GM21825 (cell line): ENCODE results near the gene PLCB4.

Experiments used
- ATAC-seq: cut with Tn5 transposase; IDR thresholded peaks from one replicate; pipeline ENCODE4 v1.9.1; 2021; ENCODE audit warnings: mild to moderate bottlenecking, moderate library complexity; ENCODE audit not compliant: unreplicated experiment

PLCB4 gene

DNA sequence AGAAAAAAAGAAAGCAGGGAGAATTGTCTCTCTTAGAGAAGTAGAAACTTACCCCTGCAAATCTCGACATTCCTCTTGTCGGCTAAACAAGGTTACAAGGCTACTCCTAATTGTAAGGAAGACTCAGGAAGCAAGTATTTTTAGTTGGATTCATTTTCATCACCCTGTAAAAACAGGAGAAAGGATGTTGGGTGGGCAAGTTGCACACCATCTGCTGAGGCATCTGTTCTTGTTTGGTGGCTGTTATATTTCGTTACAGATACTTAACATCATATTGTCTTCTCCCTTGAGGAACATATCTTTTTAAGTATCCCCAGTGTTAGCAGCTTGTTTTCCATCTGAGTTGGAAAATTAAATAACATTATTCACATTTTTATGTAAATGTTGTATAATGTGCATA lies 187.5 kb downstream of the PLCB4 start:
- no peak for ATAC-seq

DNA sequence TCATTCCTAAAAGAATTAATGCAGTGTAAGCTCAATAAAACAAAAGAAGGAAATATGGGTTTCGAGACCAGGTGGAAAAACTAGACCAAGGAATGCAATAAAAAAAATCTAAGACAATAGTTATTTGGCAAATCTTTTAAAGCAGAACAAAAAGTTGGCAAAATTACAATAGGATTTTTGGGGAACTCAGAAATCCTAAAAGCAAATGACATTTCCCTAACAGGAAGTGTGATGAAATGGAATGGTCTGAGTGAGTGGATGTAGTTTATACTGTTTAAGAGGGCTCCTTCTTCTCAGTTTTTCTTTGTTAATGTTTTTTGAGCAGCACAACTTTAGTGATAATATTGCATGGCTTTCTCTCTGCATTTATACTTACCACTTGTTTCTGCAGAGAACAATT lies 190.0 kb downstream of the PLCB4 start:
- no peak for ATAC-seq

DNA sequence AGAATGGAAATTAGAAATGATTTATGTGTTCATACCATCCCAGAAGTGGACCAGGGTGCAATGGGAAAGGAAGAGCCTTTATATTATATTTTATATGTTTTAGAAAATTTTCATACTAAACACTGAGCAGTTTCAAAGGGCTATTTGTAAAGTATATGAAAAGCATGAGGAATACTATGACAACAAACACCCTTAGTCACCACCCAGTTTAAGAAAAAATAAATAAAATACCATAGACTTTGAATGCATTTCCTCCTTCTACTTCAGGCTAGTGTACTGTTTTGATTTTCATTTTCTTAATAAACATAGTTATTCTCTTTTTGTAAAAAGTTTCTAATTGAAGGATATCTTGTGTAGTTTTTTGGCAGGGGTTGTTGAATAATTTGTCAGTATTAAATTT lies 191.1 kb downstream of the PLCB4 start:
- ATAC-seq = no peak

DNA sequence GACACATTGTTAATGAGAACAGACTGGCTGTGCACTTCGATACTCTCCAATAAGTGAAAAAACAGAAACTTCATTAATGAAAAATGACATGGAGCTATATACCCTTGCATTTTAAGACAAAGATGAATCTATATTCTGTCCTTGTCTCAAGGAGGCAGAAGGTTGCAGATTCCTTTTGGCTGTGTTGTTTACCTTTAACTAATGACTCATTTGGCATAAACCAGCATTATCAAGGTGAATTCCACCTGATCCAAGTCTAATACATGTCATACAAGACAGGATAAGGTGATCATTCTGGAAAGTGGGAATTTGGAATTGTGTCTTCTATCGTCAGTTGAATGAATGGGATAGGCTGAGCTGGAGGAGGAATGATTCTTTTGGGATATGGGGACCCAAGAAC lies 192.9 kb downstream of the PLCB4 start:
- no peak for ATAC-seq

DNA sequence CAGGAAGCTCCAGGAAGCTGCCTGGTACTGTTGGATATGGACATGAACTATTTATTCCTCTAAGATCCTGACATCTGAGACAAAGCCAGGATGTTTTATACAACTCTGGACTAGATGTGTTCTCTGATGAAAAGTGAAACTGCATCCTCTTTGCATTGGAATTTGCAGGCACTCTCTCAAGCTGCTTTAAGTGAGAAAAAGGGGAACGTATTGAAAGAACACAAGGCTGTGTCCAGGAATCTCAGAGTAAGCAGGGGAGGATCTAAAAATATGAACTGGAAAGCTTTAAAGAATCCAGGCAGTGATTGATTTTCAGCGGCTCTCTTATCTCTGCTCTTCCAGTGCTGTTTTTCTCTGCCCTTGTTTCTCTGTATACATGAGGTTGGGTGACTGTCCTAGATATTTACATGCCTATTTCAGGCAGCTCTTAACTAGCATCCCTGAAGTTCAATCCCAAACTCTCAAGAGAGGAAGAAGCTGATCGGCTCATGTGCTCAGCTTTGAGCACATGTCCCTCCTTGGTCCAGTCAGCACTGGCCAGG lies 193.8 kb downstream of the PLCB4 start:
- no peak for ATAC-seq

DNA sequence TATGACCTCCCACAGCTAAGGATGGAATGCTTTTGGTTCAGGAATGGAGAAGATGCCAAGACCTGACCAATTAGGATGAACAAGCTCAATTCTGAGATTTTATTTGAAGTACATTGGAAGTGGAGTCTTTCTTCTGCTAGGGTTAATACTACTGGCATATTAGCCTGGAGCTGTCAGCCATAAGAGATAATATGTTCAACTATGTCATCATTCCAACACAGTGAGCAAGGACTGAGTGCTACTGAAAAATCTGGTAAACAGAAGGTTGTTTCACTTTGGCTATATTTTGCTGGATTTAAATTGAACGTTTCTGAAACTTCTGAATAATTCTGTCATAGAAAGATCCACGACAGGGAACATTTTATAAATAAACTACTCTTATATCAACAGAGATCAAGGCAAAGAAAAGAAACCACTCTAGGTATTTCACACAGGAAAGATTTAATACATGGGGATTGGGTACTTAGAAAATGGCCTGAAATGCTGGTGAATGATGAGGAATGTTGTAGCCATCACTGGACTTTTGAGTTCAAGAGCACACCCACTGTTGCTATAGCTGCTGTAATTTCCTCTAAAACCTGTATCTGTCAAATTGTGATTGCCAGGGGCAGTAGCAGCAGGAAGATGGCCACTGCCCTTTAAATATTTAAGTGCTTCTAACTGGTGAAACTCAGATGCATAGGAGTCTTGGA lies 200.5 kb downstream of the PLCB4 start:
- no peak for ATAC-seq

- ATAC-seq = no peak
Measured at GRCh38 chr20:9270831-9271230, 201.9 kb downstream of the PLCB4 start.

GRCh38 chr20:9276966-9277468 lies 208.1 kb downstream of the PLCB4 start:
- no peak for ATAC-seq

- no peak for ATAC-seq
Measured at GRCh38 chr20:9279918-9280401, 211.1 kb downstream of the PLCB4 start.

- no peak for ATAC-seq
Measured at GRCh38 chr20:9280666-9281065, 211.8 kb downstream of the PLCB4 start.

GRCh38 chr20:9281803-9282202 lies 212.9 kb downstream of the PLCB4 start:
- ATAC-seq = no peak

DNA sequence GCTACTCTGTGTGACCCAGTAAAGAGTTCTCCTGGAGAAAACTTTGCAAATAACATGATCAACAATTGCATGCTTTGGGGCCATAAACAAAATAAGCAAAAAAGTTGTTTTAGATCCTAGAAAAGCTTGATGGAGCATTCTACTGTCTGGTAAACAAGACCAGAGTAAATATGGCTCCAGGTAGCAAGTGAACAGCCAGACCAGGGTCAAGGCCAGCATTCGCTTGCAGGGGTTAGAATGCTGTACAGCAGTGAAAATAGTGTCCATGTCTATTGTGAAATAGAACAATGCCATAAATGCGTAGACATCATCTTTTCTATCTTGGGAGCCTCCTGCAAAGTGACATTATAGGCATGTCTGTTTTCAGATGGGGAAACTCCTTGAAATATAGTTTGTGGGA lies 216.7 kb downstream of the PLCB4 start:
- no peak for ATAC-seq

GRCh38 chr20:9286501-9287461 lies 217.9 kb downstream of the PLCB4 start:
- no peak for ATAC-seq

- ATAC-seq = no peak
Measured at GRCh38 chr20:9287826-9288225, 218.9 kb downstream of the PLCB4 start.

DNA sequence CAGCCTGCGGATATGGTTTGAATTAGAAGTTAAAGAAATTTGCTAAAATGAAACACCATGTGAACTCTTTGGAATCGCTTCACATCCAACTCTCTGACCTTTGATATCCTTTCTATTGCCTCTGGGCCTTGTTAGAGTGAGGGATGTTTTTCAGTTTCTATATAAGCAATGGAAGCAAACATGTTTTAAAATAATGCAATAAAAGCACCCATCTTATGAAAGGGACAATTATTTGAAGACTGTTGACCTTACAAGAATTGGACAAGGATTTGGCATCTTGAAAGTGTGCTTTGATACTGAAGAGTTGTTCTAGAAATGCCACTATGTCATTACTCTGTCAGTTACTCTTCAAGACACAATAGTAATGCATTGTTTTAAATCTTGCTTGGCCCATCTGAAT lies 221.4 kb downstream of the PLCB4 start:
- no peak for ATAC-seq

- no peak for ATAC-seq
Measured at GRCh38 chr20:9293145-9293544, 224.3 kb downstream of the PLCB4 start.

- ATAC-seq = no peak
Measured at GRCh38 chr20:9294041-9294440, 225.2 kb downstream of the PLCB4 start.

- no peak for ATAC-seq
Measured at GRCh38 chr20:9298906-9299305, 230.0 kb downstream of the PLCB4 start.

DNA sequence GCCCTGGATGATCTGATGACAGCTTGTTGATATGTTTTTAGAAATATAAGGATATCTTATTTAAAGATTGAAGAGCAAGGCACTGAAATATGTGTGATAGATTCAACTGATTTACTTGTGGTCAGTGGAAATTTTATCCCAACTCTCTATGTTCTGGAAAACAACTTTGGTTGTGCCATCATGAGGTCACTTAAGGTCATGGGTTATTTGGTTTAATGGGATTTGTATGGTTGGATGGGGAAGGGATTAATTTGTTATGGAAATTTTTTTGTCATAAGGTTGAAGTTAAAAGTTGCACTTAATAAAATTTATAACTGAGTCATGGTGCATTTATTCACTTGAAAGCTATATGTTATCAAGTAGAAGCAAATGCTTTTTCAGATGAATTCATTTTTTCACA lies 231.2 kb downstream of the PLCB4 start:
- ATAC-seq = no peak

- ATAC-seq = no peak
Measured at GRCh38 chr20:9300534-9300933, 231.6 kb downstream of the PLCB4 start.
